Activated naive CD8-positive, alpha-beta T cell treated with anti-CD3 and anti-CD28 coated beads, Interleukin-2, amount 50 U/mL, for 16 hours (primary cell): ENCODE data around the gene SMARCD1.
"Not testable (repeated sequence)": the region's sequence is repeated elsewhere in the genome, so short reads cannot be mapped to it uniquely, and the experiment has no call there.

Experiments used
- DNase-seq: peaks from one replicate; pipeline ENCODE4 v3.0.0-alpha.2; 2020; ENCODE audit warnings: low read depth, low spot score

The SMARCD1 gene

GRCh38 chr12:50142993-50143392 is 57.9 kb downstream of the SMARCD1 start:
- DNase-seq, result no peak

- no peak for DNase-seq
These were observed 60.3 kb downstream of the SMARCD1 start for GRCh38 chr12:50145439-50145838.

- DNase-seq, result no peak
These were observed 62.1 kb downstream of the SMARCD1 start for GRCh38 chr12:50147281-50147680.

DNA sequence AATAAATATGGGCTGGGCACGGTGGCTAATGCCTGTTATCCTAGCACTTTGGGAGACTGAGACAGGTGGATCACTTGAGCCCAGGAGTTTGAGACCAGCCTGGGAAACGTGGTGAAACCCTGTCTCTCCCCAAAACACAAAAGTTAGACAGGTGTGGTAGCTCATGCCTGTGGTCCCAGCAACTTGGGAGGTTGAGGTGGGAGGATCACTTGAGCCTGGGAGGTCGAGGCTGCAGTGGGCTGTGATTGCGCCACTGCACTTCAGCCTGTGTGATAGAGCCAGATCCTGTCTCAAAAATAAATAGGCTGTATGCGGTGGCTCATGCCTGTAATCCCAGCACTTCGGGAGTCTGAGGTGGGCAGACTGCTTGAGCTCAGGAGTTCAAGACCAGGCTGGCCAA is 62.9 kb downstream of the SMARCD1 start:
- DNase-seq, result not testable (repeated sequence)

DNA sequence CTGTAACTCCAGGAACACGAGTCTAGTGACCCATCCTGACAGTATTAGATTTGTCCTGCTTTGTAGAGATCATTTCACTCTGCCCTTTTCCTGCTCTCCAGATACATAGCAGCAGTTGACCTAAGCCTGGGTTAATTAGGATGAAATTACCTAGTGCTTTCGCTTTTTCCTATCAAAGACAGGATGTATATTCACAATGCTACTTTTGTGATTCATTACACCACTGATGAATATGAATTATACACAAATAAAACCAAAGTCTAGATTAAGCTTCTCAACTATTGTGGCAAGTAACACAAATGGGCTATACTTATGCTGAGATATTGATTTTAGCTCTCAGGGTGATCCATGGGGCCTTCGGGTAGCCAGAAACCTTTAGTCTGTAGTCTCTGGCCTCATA is 64.2 kb downstream of the SMARCD1 start:
- no peak for DNase-seq
